ENCODE measurements around the gene ROM1.

The ROM1 gene

GRCh38 chr11:62588966-62589637, 24.0 kb upstream of the ROM1 start:
- DNase-seq = no peak

DNA sequence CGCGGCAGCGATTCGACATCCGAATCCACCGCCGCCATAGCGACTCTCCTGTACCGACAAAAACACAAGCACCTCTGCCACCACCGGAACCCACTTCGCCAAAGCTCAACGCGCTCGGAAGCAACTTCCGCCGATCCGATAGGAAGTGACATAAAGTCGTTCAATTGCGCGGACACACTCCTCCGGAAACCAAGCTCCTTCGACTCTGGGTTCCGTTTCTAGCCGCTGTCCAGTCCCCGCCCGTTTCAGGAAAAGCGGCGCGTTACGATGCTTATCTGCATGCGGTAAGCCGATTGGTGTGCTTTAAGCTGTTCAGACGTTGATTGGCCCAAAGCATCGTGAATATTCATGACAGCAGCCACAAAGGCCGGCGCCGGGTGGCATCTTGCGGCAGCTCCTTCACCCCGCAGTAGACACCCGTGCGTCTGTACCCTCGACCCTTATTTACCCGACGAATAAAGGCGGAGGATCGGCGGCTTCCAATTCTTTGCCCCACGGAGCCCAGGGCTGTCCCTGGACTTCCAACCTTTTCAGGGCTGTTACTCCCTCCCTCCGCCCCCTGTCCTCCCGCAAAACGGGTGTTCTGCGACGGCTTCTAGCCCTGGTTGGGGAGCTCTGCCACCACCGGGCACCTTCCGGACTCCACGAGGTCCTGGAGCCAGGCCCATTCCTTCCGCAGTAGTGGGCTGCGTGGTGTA, 21.5 kb upstream of the ROM1 start, which contains the start of gene TUT1:
Gene TUT1 (minus strand): TSS at position 76 of the 698 bp plus-strand sequence. CDS start 38 bp downstream, at position 38.
- peak; percentile 98 for DNase-seq

- no peak for DNase-seq
These were observed 20.8 kb upstream of the ROM1 start for GRCh38 chr11:62592146-62592815.

DNA sequence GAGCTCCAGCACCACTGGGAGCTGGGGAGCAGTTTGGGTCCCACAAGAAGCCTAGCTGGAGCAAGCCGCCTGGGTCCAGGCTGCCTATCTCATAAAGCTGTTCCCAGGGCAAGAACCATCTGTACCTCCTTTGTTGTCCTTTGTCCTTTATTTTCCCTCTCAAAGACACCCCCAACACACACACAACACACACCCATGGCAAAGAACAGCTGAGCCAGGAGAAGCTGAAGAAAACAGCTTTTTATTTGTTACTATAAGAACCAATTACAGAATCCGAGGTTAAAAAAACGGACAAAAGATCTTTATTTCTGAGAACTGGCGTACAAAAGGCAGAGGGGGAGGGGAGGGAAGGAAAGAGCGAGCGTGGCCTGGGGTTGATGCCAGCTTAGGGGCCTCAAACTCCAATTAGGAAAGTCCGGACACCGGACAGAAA, 20.1 kb upstream of the ROM1 start:
- no peak for DNase-seq

DNA sequence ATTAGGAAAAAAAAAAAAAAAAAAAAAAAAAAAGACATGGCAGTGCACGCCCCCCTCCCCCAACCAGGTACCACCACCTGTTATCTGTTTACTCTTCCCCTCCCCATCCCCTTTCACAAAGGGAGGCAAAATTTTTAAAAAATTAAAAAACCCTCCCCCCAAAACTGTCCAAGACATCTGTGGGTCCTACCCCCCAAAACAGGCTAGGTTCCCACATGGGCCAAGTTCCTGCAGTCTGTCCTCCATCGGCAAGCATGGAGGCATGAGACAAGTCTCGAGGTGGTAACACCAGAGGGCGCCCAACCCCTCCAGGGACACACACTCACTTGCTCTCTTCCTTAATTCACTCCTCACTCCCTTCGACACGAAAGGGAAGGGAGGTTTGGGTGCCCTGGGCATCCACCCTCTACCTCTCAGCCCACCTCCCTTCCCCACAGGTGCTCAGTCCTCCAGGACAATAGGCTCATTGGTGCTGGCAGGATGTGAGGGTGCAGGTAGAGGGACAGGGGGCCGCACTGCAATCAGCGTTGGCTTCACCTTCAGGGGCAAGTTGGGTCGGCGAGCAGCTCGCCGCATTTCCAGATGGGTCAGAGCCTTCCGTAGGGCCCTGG, 19.5 kb upstream of the ROM1 start:
- peak; percentile 82 for DNase-seq

GRCh38 chr11:62595124-62595523, 17.9 kb upstream of the ROM1 start:
- DNase-seq = no peak

- peak; percentile 99 for DNase-seq
These were observed 13.9 kb upstream of the ROM1 start for GRCh38 chr11:62599069-62599696.

- DNase-seq = no peak
These were observed 13.2 kb upstream of the ROM1 start for GRCh38 chr11:62599901-62600300.

DNA sequence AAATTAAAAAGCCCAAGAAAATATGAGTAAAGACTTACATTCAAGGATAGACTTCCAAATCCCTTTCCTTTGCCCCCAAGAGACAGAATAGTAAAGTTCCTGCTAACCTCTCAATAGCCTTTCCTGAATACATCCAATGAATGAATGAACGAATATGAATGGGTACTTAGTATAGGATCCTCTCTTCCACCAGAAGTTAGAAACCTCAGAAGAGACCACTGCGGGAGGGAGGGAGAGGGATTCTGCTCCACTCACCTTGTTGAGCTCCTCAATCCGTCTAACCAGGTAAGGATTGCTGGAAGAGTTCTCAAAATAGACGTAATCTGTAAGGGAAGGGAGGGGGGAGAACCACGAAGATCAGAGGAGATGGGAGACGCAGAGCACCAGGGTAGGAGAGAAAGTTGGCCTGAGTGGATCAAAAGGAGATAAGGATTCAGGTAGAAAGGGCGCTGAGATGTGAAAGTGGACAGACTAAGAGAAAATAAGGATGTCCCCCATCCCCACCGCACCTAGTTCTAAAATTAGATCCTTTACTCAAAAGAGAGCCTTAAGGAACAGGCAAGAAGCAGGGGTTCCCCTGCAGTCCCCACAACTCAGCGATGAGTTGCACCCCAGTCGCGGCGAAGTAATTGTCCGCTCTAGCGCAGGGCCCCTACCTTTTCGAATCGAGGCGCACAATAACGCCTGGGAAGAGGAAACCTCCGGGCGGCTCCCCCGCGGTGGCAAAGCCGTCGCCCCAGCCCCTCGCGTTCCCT, 12.5 kb upstream of the ROM1 start:
- DNase-seq = no peak

GRCh38 chr11:62601122-62601371, 12.0 kb upstream of the ROM1 start:
- DNase-seq = peak; percentile 41

DNA sequence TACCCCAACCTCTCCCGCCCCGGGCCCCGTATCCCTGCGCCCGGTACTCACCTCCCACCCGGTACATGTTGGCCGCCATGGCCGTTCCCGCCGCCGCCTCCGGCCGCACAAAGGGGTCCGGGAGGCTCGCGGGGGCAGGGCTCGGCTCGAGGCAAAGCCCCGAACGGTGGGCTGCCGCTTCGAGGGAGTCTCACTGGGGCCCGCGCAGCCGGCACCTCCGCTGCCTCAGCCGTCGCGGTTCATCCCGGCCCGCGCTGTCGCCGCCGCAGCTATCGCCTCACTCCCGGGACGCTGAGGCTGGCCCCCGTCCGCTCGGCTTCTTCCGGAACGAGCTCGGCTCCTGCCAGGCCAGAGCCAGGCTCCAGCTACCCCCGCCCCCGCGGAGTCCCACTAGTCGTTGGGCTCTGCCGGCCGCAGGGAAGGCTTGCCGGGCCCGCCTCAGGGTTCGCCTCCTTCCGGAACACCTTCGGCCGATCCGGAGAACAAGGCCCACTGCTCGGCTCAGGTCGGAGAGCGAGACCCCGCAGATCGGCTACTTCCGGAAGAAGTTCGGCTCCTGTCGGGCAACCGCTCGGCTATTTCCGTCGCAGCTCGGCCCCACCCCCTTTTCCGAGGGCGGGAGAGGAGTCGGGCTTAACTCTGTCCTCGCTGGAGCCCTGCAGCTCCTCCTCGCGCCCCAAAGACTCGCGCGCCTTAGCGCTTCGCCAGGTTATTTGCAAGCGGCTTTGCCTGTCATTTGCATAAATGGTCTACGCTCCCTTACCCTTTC, 11.5 kb upstream of the ROM1 start, which contains the start of gene MTA2:
Gene MTA2 (minus strand): TSS at position 494 of the 769 bp plus-strand sequence. CDS start 415 bp downstream, at position 79.
- DNase-seq = peak; percentile 98

GRCh38 chr11:62602141-62603071, 10.7 kb upstream of the ROM1 start:
- DNase-seq = no peak

GRCh38 chr11:62603072-62603408, 10.0 kb upstream of the ROM1 start:
- no peak for DNase-seq

DNA sequence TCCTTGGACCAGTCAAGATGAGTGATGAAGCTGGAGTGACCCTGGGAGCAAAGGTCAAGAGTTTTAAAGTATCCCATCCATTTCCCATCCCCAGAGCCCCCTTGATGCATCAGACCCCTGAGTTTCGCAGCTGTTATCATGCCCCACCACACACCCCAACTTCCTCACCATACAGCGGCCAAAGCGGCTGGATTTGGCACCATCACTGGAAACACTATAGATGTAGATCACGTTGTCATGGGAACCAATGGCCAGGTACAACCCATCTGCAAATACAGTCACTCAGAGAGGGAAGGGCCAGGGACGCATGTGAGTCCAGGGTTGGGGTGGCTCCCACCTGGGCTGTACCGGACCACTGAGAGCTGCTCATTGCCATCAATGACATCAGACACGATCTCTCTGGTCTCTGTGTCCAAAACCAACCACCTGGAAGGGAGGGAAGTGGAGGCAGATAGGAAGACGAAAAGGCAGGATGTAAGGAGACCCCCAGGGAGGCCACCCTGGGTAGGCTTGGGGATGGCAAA, 9.2 kb upstream of the ROM1 start:
- DNase-seq = no peak

GRCh38 chr11:62604460-62605120, 8.5 kb upstream of the ROM1 start:
- no peak for DNase-seq

GRCh38 chr11:62605467-62605866, 7.6 kb upstream of the ROM1 start:
- no peak for DNase-seq

- no peak for DNase-seq
These were observed 7.2 kb upstream of the ROM1 start for GRCh38 chr11:62605902-62606301.

- peak; percentile 59 for DNase-seq
These were observed 5.3 kb upstream of the ROM1 start for GRCh38 chr11:62607714-62608113.

GRCh38 chr11:62608776-62609175, 4.3 kb upstream of the ROM1 start:
- DNase-seq = no peak

DNA sequence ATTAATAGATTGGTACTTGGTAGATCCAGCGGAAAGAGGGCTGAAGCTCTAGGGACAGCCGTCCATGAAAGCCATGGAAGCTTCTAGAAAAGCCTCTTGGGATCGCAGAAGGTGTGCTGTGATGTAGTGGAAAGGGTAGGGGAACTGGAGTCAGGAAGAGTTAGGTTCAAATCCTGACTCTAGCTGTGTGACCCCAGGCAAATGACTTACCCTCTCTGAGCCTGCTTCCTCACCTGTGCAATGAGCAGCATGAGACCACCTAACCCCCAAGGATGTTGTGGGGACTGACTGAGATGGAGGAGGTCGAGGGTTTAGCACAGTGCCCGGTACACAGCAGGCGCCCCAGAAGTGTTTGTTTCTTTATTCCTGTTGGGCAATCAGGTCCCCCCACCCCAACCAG, 2.7 kb upstream of the ROM1 start:
- DNase-seq = no peak

All from CD4-positive, alpha-beta T cell treated with Interleukin-15 for 1 hour (primary cell).